ENCODE data around the gene FBF1.

DNA sequence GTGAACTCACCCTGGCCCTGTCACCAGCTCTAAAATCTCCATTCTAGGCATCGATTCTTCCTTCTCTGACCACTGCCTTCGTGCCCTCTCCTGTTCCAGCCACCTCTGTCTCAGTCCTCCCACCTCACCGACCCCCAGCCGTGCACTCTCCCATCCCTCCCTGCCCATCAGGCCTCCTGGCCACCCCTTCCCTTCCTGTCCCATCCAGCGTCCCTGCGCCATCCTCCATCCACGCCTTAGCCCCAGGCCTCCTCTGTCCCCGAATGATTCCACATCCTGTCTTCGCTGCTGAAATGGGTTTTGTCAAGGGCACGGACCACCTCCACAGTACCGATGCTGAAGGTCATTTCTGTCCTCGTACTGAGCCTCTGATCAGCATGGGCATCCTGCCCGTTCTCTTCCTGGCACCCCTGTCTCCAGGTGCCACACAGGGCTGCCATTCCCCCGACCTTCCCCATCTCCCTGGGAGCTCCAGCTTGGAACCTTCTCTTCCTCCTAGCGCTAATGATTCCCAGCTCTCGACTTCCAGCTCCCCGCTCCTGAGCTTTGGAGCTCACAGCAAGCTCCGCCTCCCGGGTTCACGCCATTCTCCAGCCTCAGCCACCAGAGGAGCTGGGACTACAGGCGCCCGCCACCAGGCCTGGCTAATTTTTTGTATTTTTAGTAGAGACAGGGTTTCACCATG is 46.7 kb downstream of the FBF1 start:
- TF ChIP-seq ELF4 (IDR thresholded peaks at IDR 0.05) (no peak), SP1 (IDR thresholded peaks at IDR 0.05) (no peak), SUZ12 (IDR thresholded peaks at IDR 0.05) (no peak), FOXM1 (IDR thresholded peaks at IDR 0.05; ENCODE audit: borderline replicate concordance) (no peak), HDGF (IDR thresholded peaks at IDR 0.05; ENCODE audit: borderline replicate concordance) (no peak), NFRKB (IDR thresholded peaks at IDR 0.05) (no peak)

Data from HEK293T (cell line).